ENCODE data around the gene NCF4.
A peak's percentile ranks its signal among the peaks of the same experiment; 100 is the strongest.

Gene NCF4

GRCh38 chr22:36872866-36873498, 12.2 kb downstream of the NCF4 start:
- no peak overlapping the region for H3K4me3 ChIP-seq (ENCODE audit: low read depth, low read length)
- no peak for TF ChIP-seq CTCF (IDR thresholded peaks at IDR 0.05; ENCODE audit: borderline replicate concordance, insufficient read depth, low read depth, low read length)

GRCh38 chr22:36873614-36874308, 13.0 kb downstream of the NCF4 start:
- H3K4me3 ChIP-seq (ENCODE audit: low read depth, low read length): no peak overlapping the region
- TF ChIP-seq CTCF (IDR thresholded peaks at IDR 0.05; ENCODE audit: borderline replicate concordance, insufficient read depth, low read depth, low read length): peak; percentile 42; the same call in 1 of the 2 replicates

- H3K4me3 ChIP-seq (ENCODE audit: low read depth, low read length): no peak overlapping the region
- no peak for TF ChIP-seq CTCF (IDR thresholded peaks at IDR 0.05; ENCODE audit: borderline replicate concordance, insufficient read depth, low read depth, low read length)
Observed at GRCh38 chr22:36874309-36874696, 13.5 kb downstream of the NCF4 start.

- H3K4me3 ChIP-seq (ENCODE audit: low read depth, low read length): no peak overlapping the region
- TF ChIP-seq CTCF (IDR thresholded peaks at IDR 0.05; ENCODE audit: borderline replicate concordance, insufficient read depth, low read depth, low read length): no peak
Observed at GRCh38 chr22:36874736-36875135, 13.9 kb downstream of the NCF4 start.

- H3K4me3 ChIP-seq (ENCODE audit: low read depth, low read length): no peak overlapping the region
- no peak for TF ChIP-seq CTCF (IDR thresholded peaks at IDR 0.05; ENCODE audit: borderline replicate concordance, insufficient read depth, low read depth, low read length)
Observed at GRCh38 chr22:36875741-36876140, 14.9 kb downstream of the NCF4 start.

GRCh38 chr22:36879775-36880174, 19.0 kb downstream of the NCF4 start:
- no peak overlapping the region for H3K4me3 ChIP-seq (ENCODE audit: low read depth, low read length)
- no peak for TF ChIP-seq CTCF (IDR thresholded peaks at IDR 0.05; ENCODE audit: borderline replicate concordance, insufficient read depth, low read depth, low read length)

Data from GM12875 (cell line).